Raji (cell line): ENCODE measurements around the gene OR5B3.

ENCODE experiments used
- POLR2A ChIP-seq: IDR thresholded peaks from 2 replicates; pipeline ENCODE4 v1.6.1; 2011; ENCODE audit warnings: low read depth, low read length, control low read depth; ENCODE audit not compliant: insufficient read depth

Gene OR5B3

DNA sequence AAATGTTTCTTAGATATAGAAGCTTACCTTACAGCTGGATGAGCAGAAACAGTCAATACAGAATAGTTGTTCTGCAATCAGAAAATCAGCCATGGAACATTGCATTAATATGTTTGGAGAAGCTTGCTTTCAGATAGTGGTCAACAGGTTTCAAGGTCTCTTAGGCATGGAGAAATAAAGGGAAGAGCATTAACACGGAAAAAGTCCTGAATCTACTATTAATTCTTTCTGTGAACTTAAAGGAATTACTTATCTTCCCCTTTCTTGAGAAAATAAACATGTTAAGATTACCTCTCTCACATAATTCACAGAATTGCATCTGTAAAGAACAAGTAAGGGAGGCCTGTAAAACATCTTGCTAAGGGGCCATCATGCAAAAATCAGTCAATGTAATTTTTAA lies at the start of gene OR5B3:
Gene OR5B3, minus strand, starts transcription at position 101 of the 400 bp plus-strand sequence. CDS start 3,465 bp downstream, outside the sequence.
- TF ChIP-seq POLR2A: no peak

DNA sequence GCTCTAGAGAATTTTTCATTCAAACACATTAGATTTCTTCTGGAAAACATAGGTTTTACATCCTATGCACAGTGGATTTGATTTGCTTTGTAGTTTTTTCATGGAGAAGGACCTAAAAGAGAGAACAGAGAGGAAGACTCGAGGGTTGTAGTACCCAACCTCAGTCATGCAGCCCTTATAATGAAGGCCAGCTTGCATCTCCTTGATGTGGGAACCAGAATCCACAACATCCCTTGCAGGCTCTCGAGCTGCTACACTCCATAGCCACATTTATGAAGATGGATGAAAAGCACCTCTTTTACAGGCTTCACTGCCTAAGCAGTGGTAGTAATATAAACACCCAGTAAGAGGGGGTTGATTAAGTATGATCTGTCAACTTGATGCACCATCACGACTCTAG lies 44.9 kb upstream of the OR5B3 start:
- no peak for TF ChIP-seq POLR2A

DNA sequence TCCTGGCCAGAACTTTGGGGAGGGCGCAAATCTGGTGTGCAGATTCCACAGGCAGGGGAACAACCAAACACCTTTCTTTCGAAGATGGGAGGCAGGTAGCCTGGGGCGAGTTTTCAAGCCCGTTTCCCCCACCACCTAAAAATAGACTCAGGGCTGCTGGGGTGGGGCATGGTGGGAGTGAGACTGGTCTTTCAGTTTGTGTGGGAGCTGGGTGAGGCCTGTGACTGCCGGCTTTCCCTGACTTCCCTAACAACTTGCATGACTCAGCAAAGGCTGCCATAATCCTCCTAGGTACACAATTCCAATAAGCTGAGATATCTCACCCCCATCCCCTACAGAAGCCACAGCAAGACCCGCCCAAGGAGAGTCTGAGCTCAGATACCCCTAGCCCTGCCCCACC lies 39.6 kb upstream of the OR5B3 start:
- TF ChIP-seq POLR2A: no peak

DNA sequence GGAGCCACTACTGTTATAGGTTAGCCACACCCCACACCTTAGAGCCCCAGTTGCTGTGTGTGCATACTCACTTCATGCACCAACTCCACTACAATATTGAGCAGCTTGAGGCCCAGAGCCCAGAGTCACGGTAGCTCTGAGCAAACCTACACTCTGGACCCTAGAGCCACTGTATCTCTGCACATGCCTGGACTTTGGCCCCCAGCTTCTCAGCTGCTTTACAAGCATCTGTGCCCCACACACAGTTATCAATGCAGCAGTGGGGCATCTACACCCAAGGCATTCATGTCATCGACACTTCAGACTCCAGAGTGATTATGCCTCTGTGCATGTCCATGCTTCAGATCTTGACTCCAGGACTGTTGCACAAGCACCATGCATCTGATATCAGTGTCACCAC lies 37.6 kb upstream of the OR5B3 start:
- TF ChIP-seq POLR2A: no peak

DNA sequence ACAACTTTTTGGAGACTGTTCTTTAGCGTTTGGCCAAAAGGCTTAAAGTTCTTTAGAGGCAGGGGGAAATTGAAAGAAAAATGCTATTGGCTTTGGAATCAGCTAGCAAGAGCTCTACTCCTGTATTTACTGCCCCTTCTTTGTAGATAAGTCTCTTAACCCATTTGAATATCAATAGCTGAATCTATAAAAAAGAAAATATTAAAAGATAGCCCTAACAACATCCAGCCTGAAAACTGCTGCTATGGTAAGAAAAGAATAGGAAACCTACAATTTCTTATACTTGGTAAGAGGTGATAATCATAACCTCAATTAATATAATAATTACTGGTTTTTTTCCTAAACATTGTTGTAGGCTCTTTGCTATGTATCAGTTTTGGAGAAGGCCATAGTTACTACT lies 35.5 kb upstream of the OR5B3 start, which contains the start of gene OR5B12:
Gene OR5B12, minus strand, starts transcription at position 101 of the 400 bp plus-strand sequence. CDS start 2,085 bp downstream, outside the sequence.
- TF ChIP-seq POLR2A: no peak

DNA sequence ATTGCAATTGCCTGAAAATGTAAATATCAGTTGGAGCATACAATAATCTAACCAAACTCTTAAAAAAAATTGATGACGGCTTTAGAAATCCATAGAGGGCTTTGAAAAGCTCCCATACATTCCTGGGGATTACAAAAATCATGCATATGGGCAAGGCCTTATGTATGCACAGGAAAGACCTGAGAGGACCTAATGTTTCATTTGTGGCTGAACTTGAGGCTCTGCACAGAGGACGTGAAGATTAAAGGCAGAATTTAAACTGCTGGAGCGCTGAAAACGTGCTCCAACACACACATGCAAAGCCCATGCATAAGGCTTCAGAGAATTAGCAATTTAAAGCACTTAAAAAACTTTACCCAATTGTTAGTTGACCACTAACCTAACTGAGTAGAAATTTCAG lies 31.8 kb upstream of the OR5B3 start:
- no peak for TF ChIP-seq POLR2A

DNA sequence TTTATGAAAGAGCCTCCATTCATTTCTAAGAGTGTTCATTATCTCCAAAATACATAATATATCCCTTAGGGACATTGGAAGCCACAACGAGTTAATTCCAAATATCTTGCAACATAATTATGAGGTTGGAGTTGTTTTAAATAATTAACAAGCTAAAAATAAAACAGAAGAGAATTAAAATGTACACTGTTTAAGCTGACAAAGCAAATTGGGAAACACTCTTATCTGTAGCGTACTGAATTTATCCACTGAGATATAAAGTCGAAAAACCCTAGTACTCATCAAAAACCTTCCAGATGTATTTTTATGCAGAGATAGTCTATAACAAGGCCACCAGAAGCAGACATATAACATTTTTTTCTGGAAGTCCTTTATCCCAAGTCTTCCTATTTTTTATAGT lies 27.5 kb upstream of the OR5B3 start:
- TF ChIP-seq POLR2A: no peak

DNA sequence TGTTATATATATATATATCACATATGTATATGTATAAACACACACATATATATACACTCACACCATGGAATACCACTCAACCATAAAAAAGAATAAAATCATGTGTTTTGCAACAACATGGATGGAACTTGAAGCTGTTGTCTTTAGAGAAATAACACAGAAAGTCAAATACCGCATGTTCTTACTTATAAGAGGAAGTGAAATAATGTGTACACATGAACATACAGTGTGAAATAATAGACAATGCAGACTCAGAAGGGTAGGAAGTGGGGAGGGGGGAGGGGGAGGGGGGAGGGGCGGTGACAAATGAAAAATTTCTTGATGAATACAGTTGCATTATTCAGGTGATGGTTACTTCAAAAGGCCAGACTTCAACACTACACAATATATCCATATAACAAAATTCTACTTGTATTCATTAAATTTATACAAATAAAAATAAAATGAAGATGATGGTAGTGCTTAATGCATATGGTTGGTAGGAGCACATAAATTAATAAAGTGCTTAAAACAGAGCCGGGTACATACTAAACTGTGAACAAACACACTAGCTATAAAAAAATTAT lies 27.0 kb upstream of the OR5B3 start:
- TF ChIP-seq POLR2A: no peak

DNA sequence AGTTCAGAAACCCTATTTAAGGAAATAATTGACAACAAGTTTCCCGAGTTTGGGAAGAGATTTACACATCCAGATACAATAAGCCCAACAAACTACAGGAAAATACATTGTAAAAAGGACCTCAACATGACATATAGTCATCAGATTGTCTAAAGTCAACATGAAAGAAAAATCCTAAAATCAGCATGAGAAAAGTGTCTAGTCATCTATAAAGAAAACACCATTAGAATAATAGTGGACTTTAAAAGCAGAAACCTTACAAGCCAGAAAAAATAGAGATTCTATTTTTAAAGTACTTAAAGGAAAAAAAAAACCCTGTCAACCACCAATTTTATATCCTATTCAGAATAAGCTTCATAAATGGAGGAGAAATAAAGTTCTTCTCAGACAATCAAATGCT lies 22.6 kb upstream of the OR5B3 start:
- TF ChIP-seq POLR2A: no peak

DNA sequence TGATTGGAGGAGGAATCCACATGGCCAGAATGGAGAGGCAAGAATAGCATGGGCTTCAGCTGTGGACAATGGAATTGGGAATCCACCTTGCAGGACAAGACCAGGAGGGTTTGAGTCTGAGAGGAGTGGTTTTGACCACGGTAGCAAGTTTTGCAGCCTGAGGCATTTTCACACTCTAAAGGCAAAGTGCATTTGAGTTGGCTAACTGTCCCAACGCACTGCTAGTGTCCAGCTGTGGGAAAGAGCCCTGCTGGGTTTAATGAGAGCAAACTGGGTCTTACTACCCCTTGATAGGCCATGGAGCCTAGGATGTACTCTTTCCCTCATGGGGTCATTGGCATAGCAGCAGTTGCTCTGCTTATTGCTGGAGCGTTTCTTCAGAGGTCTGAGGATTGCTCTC lies 21.3 kb upstream of the OR5B3 start, which contains the start of gene OR5B2:
Gene OR5B2, minus strand, starts transcription at position 101 of the 400 bp plus-strand sequence. CDS start 4,860 bp downstream, outside the sequence.
- no peak for TF ChIP-seq POLR2A

DNA sequence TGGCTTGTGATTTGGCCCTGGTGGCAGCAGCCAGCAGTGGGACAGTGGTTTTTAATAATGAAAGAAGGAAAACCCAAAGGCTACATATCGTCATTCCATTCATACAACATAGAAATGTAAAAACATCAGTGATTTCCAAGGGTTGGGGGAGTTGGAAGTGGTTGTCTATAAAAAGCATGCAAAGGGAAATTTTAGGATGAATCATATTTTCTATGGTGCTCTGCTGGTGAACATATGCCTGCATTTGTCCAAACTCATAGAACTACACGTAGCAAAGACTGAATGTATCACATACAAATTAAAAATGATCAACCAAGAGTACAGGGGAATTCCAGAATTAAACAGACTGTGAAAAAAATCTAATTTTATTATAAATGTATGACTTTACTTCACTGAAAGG lies 11.1 kb downstream of the OR5B3 start:
- TF ChIP-seq POLR2A: no peak

DNA sequence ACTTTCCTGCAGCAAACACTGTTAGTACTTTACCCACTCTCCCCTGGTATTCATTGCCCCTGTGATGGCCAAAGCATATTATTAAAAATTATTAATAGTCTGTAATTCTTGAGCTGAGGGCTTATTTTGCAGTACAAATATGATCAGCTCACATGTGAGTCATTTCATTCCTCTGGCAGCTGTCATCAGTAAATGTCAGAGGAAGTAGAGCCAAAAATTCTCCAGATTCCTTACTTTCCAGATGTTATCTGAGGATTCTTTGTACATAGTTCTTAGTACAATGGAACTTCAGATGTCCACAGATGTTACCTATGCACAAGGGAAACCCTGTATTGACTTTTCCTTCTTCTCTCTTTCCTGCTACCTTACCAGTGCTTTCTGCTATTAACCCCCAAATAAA lies 12.5 kb downstream of the OR5B3 start:
- no peak for TF ChIP-seq POLR2A

DNA sequence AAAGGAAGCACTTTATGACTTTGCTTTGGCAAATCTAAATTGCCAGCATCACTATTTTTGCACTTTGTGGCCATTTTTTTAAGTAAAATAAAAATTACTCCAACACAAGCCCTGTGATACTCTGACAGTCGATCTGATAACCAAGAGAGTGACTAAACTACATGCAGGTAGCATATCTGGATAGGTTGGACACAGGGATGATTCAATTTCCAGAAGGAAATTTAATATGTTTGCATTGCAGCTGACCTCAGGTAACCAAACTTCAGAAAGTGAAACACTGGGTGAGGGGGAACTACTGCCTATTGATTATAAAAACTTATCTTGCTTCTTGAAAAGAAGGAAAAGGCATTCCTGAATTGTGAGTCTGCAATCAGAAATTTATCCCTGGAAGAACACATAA lies 13.9 kb downstream of the OR5B3 start:
- no peak for TF ChIP-seq POLR2A

DNA sequence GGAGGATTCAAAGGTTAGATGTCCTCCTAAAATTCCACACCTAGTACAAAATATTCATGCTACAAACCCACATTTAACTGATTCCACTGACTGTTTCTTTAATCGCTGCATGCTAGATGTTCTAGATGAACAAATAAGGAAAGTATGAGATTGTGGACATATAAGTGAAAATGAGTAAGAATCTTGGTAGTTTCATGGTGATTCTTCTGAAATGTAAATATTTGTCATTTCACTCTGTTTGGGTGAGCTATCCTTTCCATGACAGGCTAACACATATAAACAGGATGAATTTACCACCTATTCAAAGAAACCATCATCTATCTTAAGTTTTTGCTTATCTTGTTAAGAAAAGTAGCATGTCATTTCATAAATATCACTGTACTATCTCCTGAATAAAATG lies 14.8 kb downstream of the OR5B3 start:
- no peak for TF ChIP-seq POLR2A

DNA sequence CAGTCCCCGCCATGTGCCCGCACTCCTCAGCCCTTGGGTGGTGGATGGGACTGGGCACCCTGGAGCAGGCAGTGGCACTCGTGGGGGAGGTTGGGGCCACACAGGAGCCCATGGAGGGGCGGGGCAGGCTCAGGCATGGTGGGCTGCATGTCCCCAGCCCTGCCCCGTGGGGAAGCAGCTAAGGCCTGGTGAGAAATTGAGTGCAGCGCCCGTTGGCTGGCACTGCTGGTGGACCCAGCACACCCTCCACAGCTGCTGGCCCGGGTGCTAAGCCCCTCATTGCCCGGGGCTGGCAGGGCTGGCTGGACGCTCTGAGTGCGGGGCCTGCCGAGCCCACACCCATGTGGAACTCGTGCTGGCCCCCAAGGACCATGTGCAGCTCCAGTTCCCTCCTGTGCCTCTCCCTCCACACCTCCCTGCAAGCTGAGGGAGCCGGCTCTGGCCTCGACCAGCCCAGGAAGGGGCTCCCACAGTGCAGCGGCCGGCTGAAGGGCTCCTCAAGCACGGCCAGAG lies 16.1 kb downstream of the OR5B3 start:
- TF ChIP-seq POLR2A: no peak

DNA sequence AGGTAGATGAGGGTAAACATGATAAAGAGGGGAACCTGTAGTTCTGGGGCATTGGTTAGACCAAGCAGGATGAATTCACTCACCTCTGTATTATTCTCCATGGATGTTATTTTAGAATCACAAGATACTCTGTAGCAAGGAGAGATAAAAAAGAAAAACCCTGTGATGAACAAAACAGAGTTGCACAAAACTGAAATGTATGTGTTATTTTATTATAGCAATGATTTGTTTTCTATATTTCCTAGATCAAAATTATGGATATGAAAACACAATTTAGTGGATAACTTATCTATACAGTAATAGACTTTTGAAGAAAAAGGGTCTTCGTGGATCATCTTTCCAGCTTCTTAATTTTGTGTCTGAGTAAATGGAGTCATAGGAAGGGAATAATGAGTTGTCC lies 47.7 kb downstream of the OR5B3 start, which contains the start of gene OR5B17:
Gene OR5B17, minus strand, starts transcription at position 101 of the 400 bp plus-strand sequence. Its CDS starts 0 bp downstream, at position 101.
- TF ChIP-seq POLR2A: no peak

DNA sequence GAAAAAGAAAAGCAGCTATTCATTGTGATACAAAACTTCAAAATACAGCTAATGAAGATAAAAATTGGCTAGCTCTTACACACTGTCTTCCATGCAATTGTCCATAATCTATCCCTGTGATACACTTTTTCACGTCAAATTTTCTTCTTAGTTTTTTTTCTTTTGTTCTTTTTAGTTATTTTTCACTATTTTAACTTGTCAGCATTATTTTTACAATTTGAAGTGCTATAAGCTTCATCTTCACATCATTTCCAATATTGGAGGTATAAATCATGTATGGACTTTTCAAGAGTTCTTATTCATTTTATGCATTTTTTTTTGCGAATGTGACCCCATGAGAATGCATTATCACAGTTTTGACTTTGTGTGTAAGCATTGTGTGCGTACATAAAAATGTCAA lies 51.9 kb downstream of the OR5B3 start:
- TF ChIP-seq POLR2A: no peak
